Measurements from ENCODE around the gene KIAA1549. TPM values are rescaled to one million over a fixed set of nuclear protein-coding genes. Genes with fewer than 3 reads are reported as not detected.

KIAA1549 gene
- total and polyA plus RNA-seq, 8 donors = 0.15 to 7.8 (median 1.4) TPM

GRCh38 chr7:138889582-138890498 is 91.3 kb downstream of the KIAA1549 start:
- peaks cover 0 to 4% (median 0%) of the 10 kb centered on the region in 4 donors for H3K4me1 ChIP-seq
- H3K27ac ChIP-seq = no peak overlapping the region
- no peak overlapping the region for H3K4me3 ChIP-seq
- DNase-seq = no peak
- no peaks in the 10 kb centered on the region for H3K27me3 ChIP-seq
- peaks cover 0 to 15% (median 3%) of the 10 kb centered on the region in 4 donors for H3K36me3 ChIP-seq
- 85 to 91% (median 88%) methylated on average over 12 of the region's 12 CpGs for WGBS, 5 donors
- intact Hi-C loops (cut with DNase I; ENCODE audit: low total_unique reads) = loop anchor here (10.0 kb wide), 1 partner anchor 95 kb away; the partner anchor contains the start of gene KIAA1549
- no peaks in the 10 kb centered on the region for H3K9me3 ChIP-seq
- TF ChIP-seq POLR2A (IDR thresholded peaks at IDR 0.05) (no peak), POLR2AphosphoS5 (IDR thresholded peaks at IDR 0.05) (no peak), EP300 (IDR thresholded peaks at IDR 0.05) (no peak), CTCF (IDR thresholded peaks at IDR 0.05) (no peak)

DNA sequence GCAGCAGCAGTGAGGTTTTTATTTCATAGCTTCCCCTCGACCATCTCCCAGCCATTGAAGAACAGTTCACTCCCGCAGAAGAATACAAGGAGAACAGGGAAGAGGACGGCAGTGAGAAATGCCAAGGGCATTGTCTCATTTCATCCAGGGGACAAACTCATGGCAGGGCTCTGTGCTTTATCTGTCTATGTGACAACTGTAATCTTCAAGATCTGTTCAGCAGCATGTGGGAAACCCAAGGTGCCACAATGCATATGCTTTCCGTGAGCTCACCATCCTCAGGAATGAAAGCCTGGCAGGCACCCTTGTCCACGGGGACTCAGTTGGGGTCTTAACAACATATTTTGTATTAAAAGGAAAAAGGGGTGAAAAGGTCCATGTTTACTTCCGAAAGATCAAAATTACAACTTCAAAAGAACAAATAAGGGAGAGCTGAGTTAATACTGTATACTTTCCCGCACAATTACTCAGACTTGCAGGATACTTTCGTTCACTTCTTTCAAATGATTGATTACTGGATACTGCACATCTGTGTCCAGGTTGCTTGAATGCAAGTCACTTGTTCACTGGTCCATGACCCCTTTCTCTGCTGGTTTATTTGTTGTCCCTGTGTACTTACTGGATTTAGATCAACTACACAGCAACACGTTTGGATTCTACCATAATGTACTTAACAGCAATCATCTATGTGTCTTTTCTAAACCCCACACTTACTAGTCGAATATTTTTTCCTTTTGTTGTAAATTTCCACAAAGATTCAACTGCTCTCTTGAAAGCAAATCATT is 93.1 kb downstream of the KIAA1549 start:
- no peaks in the 10 kb centered on the region for H3K36me3 ChIP-seq
- TF ChIP-seq POLR2A (IDR thresholded peaks at IDR 0.05) = no peak
- TF ChIP-seq POLR2AphosphoS5 (IDR thresholded peaks at IDR 0.05) = no peak
- no peak for TF ChIP-seq CTCF (IDR thresholded peaks at IDR 0.05)
- TF ChIP-seq EP300 (IDR thresholded peaks at IDR 0.05) = no peak
- peaks cover 0 to 4% (median 0%) of the 10 kb centered on the region in 4 donors for H3K4me1 ChIP-seq
- DNase-seq = no peak
- H3K27ac ChIP-seq = no peak overlapping the region
- H3K9me3 ChIP-seq = no peaks in the 10 kb centered on the region
- no peak overlapping the region for H3K4me3 ChIP-seq
- intact Hi-C loops (cut with DNase I; ENCODE audit: low total_unique reads) = loop anchor here (10.0 kb wide), 1 partner anchor 97 kb away; the partner anchor contains the start of gene KIAA1549
- WGBS, 5 donors = 76 to 83% (median 81%) methylated on average over 10 of the region's 10 CpGs
- no peaks in the 10 kb centered on the region for H3K27me3 ChIP-seq

- 80 to 93% (median 91%) methylated on average over 9 of the region's 9 CpGs for WGBS, 5 donors
- no peaks in the 10 kb centered on the region for H3K9me3 ChIP-seq
- peaks cover 0 to 4% (median 0%) of the 10 kb centered on the region in 4 donors for H3K4me1 ChIP-seq
- H3K4me3 ChIP-seq = no peak overlapping the region
- intact Hi-C loops (cut with DNase I; ENCODE audit: low total_unique reads) = loop anchor here (10.0 kb wide), 1 partner anchor 98 kb away; the partner anchor contains the start of gene KIAA1549
- H3K27ac ChIP-seq = peak overlapping the region in 1 of 5 donors; percentile 1
- H3K36me3 ChIP-seq = no peaks in the 10 kb centered on the region
- TF ChIP-seq POLR2AphosphoS5 (IDR thresholded peaks at IDR 0.05) = no peak
- TF ChIP-seq CTCF (IDR thresholded peaks at IDR 0.05) = no peak
- TF ChIP-seq POLR2A (IDR thresholded peaks at IDR 0.05) = no peak
- no peak for TF ChIP-seq EP300 (IDR thresholded peaks at IDR 0.05)
- DNase-seq = no peak
- no peaks in the 10 kb centered on the region for H3K27me3 ChIP-seq
These were observed 94.0 kb downstream of the KIAA1549 start for GRCh38 chr7:138887085-138887710.

DNA sequence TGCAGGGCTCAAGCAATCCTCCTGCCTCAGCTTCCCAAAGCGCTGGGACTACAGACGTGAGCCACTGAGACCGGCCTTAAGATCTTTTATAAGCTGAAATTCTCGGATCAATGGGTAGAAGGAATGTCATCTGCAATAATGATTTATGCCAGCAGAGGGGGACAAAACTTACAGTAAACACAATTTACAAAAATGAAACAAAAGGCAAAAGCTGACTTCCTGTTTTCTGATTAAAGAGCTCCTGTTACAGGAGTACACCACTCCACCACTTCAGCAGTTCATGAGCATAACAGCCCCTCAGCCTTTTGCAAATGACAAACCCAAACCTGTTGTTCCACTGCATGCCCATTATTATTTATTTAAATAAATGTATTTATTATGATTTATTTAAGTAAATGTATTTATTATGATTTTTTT is 94.7 kb downstream of the KIAA1549 start:
- DNase-seq = peak in 1 of 2 donors; percentile 80
- TF ChIP-seq EP300 (IDR thresholded peaks at IDR 0.05) (no peak), CTCF (IDR thresholded peaks at IDR 0.05) (peak in 5 of 7 experiments; percentile 41 to 75 (median 72)), POLR2A (IDR thresholded peaks at IDR 0.05) (no peak), POLR2AphosphoS5 (IDR thresholded peaks at IDR 0.05) (peak in 1 of 3 donors; percentile 20)
- Histone ChIP-seq H3K27ac (peak overlapping the region in 1 of 5 donors; percentile 1), H3K27me3 (no peaks in the 10 kb centered on the region), H3K4me1 (peaks cover 0 to 4% (median 0%) of the 10 kb centered on the region in 4 donors), H3K9me3 (no peaks in the 10 kb centered on the region), H3K4me3 (no peak overlapping the region), H3K36me3 (no peaks in the 10 kb centered on the region)
- 26 to 38% (median 33%) methylated on average over 4 of the region's 4 CpGs for WGBS, 5 donors
- intact Hi-C loops (cut with DNase I; ENCODE audit: low total_unique reads) = loop anchor here (10.0 kb wide), 1 partner anchor 98 kb away; the partner anchor contains the start of gene KIAA1549

All from stomach (tissue), 9 donors.